Prostate gland (tissue), 2 donors: ENCODE data around the gene ADAMTS17.

Source experiments
- POLR2A ChIP-seq: fragments of 450-650 bp; IDR thresholded peaks from one replicate; pipeline ENCODE4 v1.6.1; 2016; ENCODE audit warnings: antibody characterized with exemption, mild to moderate bottlenecking
- TF ChIP-seq, protein P1 (sequence below), 4 experiments: fragments of 200-600 bp in 2 of 4; fragments of 450-650 bp in 2 of 4; sonication (generic) in 2 of 4; IDR thresholded peaks; 1 replicate in 3 of 4; 2 replicates in 1 of 4; pipeline ENCODE4 v1.5.1; 2016 to 2019; ENCODE audit warnings: antibody characterized with exemption in 4 of 4, mild to moderate bottlenecking in 2 of 4, moderate library complexity in 2 of 4

- TF ChIP-seq, protein P1, sequence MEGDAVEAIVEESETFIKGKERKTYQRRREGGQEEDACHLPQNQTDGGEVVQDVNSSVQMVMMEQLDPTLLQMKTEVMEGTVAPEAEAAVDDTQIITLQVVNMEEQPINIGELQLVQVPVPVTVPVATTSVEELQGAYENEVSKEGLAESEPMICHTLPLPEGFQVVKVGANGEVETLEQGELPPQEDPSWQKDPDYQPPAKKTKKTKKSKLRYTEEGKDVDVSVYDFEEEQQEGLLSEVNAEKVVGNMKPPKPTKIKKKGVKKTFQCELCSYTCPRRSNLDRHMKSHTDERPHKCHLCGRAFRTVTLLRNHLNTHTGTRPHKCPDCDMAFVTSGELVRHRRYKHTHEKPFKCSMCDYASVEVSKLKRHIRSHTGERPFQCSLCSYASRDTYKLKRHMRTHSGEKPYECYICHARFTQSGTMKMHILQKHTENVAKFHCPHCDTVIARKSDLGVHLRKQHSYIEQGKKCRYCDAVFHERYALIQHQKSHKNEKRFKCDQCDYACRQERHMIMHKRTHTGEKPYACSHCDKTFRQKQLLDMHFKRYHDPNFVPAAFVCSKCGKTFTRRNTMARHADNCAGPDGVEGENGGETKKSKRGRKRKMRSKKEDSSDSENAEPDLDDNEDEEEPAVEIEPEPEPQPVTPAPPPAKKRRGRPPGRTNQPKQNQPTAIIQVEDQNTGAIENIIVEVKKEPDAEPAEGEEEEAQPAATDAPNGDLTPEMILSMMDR (IDR thresholded peaks at IDR 0.05) = no peak
- TF ChIP-seq POLR2A = no peak
Measured at GRCh38 chr15:100236981-100237720, 104.6 kb downstream of the ADAMTS17 start.
